Natural killer cell treated with Interleukin-12 subunit alpha and Interleukin-12 subunit beta and Interleukin-15 and Interleukin-18, amount 100 ng/mL, for 72 hours (primary cell): ENCODE data around the gene PCARE. TPM values are rescaled to one million over a fixed set of nuclear protein-coding genes. Genes with fewer than 3 reads are reported as not detected.

Source experiments
- ATAC-seq, 2 donors: fragments of 150-1000 bp; cut with Tn5 transposase in 1 of 2; sonication (Bioruptor Pico), chemical (Tn5 transposase) in 1 of 2; 2 replicates each; pipeline ENCODE4 v1.10.0; 2021
- DNase-seq: peaks from one replicate; pipeline ENCODE4 v3.0.0; 2022; ENCODE audit warnings: low spot score
- H3K27ac Mint-ChIP-seq, 2 donors: 1 replicate in 1 of 2; 2 replicates in 1 of 2; pipeline ENCODE4 v1.8.0; 2022; ENCODE audit warnings: mixed read lengths in 2 of 2, mild to moderate bottlenecking in 1 of 2, moderate library complexity in 1 of 2
- H3K27me3 Mint-ChIP-seq, 2 donors: 1 replicate in 1 of 2; 2 replicates in 1 of 2; pipeline ENCODE4 v1.8.0; 2022; ENCODE audit warnings: mixed read lengths in 2 of 2
- H3K36me3 Mint-ChIP-seq: one replicate; pipeline ENCODE4 v1.8.0; 2022; ENCODE audit warnings: mixed read lengths
- H3K4me1 Mint-ChIP-seq, 2 donors: 1 replicate in 1 of 2; 2 replicates in 1 of 2; pipeline ENCODE4 v1.8.0; 2022; ENCODE audit warnings: low read depth in 2 of 2, mixed read lengths in 2 of 2, mild to moderate bottlenecking in 1 of 2
- H3K4me3 Mint-ChIP-seq: one replicate; pipeline ENCODE4 v1.8.0; 2022; ENCODE audit warnings: mixed read lengths
- H3K9me3 Mint-ChIP-seq: 2 replicates; pipeline ENCODE4 v1.8.0; 2022; ENCODE audit warnings: mixed read lengths
- total RNA-seq, 2 donors: library from RNA; stranded (reverse); gene quantifications; one replicate each; pipeline ENCODE4 v1.2.3, GENCODE V29; 2022

The PCARE gene
- total RNA-seq: not detected

DNA sequence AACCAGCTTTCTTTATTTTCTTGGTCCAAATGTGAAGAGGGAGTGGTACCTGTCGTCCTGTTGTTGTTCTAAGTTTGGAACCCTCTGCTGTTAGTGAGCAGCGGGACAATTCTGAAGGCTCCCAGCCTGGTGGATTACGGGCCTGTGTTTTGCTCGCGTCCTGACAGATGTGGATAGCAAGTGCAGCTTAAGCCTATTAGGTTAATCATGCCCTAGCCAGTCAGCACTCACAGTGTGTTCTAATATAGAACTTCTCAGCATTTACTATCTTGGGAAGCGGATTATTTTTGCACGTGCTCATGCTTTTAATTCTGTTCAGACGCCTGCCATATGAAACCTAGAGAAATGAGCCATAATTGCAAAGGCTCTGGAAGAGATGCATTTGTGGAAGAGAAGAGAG lies at the start of gene PCARE:
TSS of gene PCARE (minus strand) at position 113 of the 400 bp plus-strand sequence. CDS start 262 bp downstream, outside the sequence.
- Mint-ChIP-seq H3K27ac (no peak within 1 kb of the TSS), H3K4me1 (no peaks in the 10 kb centered on the region), H3K36me3 (no peaks in the 10 kb centered on the region), H3K9me3 (no peaks in the 10 kb centered on the region), H3K4me3 (no peak within 1 kb of the TSS), H3K27me3 (no peaks in the 10 kb centered on the region)
- no peak for DNase-seq
- ATAC-seq: no peak

DNA sequence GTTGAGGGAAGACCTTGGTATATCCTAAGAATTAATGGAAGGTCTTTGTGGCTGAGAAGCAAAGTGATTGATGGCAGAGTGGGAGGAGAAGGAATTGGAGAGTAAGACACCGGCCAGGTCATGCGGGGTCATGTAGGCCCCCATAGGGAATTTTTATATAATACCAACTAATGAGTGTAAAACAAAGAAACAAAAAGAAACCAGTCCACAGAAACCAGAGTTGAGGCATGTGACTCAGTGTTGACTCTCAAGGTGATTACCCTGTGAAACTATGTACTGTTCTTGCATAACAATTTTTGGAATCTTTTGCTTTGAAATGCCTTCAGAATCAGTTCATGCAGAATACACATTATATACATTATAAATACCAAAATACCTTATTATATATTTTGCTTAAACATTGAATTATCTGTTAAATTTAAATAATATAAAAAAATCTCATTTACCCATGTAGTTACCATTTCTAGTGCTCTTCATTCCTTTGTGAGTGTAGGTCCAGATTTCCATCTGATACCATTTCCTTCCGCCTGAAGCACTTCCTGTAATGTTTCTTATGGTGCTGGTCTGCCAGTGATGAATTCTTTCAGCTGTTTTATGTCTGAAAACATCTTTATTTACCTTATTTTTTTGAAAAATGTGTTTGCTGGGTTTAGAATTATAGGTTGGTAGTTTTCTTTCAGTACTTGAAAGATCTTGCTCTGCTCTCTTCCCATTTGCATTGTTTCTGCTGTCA lies 49.5 kb upstream of the PCARE start:
- H3K4me3 Mint-ChIP-seq: no peak overlapping the region
- no peak for DNase-seq
- H3K27ac Mint-ChIP-seq: peak overlapping the region in 1 of 2 donors; percentile 7
- ATAC-seq: peak in 1 of 2 donors; percentile 61
- H3K27me3 Mint-ChIP-seq: no peaks in the 10 kb centered on the region
- H3K36me3 Mint-ChIP-seq: peaks cover 30% of the 10 kb centered on the region
- peaks cover 7% of the 10 kb centered on the region for H3K9me3 Mint-ChIP-seq
- peaks cover 20 to 31% of the 10 kb centered on the region in 2 donors for H3K4me1 Mint-ChIP-seq

DNA sequence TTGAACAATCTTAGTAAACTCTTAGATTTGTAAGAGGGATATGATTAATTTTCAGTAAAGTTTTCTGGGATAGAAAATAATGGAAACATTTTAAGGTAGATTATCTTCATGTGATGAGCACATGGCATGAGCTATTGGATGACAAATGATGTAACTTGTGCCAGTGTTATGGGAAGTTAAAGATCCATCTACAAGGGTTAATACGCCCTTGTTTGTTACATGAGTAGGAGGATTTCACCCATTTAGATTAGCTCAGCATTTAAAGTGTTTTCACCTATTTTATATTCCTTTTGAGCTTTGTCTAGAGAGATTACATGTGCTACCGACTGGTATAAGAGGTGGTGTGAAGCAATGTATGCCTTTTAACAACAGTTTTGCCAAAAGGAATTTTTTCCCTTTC lies 46.5 kb upstream of the PCARE start:
- Mint-ChIP-seq H3K27me3 (no peaks in the 10 kb centered on the region), H3K4me1 (peaks cover 29 to 47% of the 10 kb centered on the region in 2 donors), H3K9me3 (peaks cover 7% of the 10 kb centered on the region), H3K27ac (no peak overlapping the region), H3K36me3 (peaks cover 29% of the 10 kb centered on the region), H3K4me3 (no peak overlapping the region)
- DNase-seq: no peak
- no peak for ATAC-seq

DNA sequence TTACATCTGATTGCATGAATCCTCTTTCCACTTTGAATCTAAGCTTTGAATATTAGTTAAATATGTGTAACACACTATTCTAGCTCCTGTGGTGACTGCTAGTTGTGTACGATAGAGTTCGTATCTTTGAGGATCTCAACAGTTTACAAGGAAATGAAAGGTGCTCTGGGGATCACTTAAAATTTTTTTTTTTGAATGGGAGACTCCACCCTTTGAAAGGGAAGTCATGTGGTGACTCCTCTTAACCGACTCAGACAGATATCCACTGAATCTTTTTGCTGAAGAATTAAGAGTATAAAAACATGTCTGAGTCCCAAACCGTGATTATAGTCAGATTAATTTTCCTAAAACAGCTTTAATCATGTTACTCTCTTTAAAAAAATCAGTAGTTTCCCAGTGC lies 44.9 kb upstream of the PCARE start:
- DNase-seq (no peak), ATAC-seq (no peak)
- H3K27ac Mint-ChIP-seq: peak overlapping the region in 1 of 2 donors; percentile 27
- peaks cover 5% of the 10 kb centered on the region for H3K9me3 Mint-ChIP-seq
- peaks cover 29 to 54% of the 10 kb centered on the region in 2 donors for H3K4me1 Mint-ChIP-seq
- peaks cover 13% of the 10 kb centered on the region for H3K36me3 Mint-ChIP-seq
- H3K4me3 Mint-ChIP-seq: no peak overlapping the region
- H3K27me3 Mint-ChIP-seq: no peaks in the 10 kb centered on the region

- no peak for DNase-seq
- Mint-ChIP-seq H3K9me3 (no peaks in the 10 kb centered on the region), H3K27me3 (no peaks in the 10 kb centered on the region), H3K4me3 (peak overlapping the region; percentile 98), H3K27ac (peak overlapping the region; percentile 94 to 97), H3K4me1 (peaks cover 27 to 48% of the 10 kb centered on the region in 2 donors), H3K36me3 (no peaks in the 10 kb centered on the region)
- ATAC-seq: no peak
Observed at GRCh38 chr2:29117636-29118303, 43.4 kb upstream of the PCARE start.

DNA sequence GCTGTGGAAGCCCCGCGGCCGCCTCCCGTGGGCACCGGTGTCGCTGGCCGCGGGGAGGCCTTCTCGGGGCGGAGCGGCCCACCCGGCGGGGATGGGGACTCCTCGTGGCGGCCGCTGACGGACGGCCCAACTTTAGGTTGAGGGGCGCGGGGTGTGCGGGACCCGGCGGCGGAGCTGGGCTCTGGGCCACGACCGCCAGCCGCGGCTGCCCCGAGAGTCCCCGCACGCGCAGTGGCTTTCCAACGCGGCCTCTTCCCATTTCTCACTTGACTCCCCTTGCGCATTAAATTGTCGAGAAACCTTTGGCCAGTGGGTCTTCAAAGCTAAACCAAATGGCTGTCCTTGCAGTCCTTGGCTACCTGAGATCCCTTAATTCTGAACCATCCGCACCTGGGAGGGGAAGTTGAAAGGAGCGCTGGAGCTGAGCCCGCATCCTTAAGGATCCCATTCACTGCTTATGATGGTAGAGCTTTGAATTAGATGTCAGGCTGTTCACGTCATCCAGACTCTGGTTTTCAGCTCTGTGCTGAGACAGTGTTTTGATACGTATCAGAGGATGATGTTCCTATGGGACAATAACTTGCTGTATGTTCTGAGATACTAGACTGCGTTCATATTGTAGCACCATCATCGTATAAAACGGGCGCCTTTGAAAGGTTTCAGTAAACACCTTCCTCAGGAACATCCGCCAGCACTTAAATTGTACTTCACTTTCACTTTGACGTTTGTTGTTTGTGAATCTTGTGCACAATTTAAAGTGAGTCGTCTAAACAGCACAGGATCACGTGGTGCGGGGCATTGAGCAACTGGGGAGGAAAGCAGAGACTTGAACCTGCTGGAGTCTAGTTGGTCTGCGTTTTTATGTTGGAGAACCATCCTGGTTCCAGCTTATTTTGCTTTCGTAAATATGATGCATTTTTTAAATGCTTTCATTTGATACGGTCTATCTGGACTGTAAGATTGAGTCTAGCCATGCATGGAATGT lies 41.8 kb upstream of the PCARE start:
- H3K27ac Mint-ChIP-seq: peak overlapping the region; percentile 94 to 97
- H3K4me1 Mint-ChIP-seq: peaks cover 27 to 48% of the 10 kb centered on the region in 2 donors
- DNase-seq (peak; percentile 87), ATAC-seq (peak; percentile 69 to 77)
- no peaks in the 10 kb centered on the region for H3K27me3 Mint-ChIP-seq
- H3K36me3 Mint-ChIP-seq: no peaks in the 10 kb centered on the region
- peak overlapping the region; percentile 98 for H3K4me3 Mint-ChIP-seq
- no peaks in the 10 kb centered on the region for H3K9me3 Mint-ChIP-seq

DNA sequence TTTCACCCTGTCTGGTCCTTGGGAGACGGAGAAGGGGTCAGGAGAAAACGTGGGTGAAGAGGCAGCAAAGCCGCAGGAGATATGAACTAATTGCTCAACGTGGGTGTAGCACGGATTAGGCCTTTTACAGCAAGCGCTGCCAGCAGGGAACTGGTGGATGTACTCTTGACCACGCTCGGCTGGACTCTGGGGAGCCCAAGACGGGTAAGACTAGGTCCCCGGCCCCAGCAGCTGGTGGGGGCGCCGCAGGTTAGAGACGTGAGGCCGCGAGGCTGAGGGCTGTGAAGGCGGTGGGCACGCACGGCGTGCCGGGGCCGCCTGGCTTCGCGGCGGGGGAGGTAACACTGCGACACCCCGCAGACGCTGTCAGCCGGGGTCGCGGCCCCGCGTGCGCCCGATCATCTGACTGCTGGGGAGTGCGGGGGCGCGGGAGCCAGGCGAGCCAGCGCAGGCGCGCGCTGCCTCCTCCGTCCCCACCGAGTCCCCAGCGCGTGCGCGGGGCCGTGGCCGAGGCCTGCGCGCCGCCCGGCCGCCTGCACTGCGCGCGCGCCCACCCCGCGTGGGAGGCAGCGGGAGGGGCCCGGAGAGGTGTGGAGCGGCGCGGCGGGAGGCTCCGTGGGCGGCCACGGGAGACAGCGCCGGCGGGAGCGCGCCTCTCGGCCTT lies 40.8 kb upstream of the PCARE start, which contains the start of gene CLIP4:
TSS of gene CLIP4 (plus strand) at position 470 of the 664 bp plus-strand sequence. CDS start 5,974 bp downstream, outside the sequence.
- Mint-ChIP-seq H3K9me3 (no peaks in the 10 kb centered on the region), H3K27me3 (peaks cover 3 to 5% of the 10 kb centered on the region in 2 donors), H3K36me3 (no peaks in the 10 kb centered on the region), H3K4me3 (peak within 1 kb of the TSS; percentile 98), H3K27ac (peak within 1 kb of the TSS; percentile 95 to 97), H3K4me1 (peaks cover 27 to 45% of the 10 kb centered on the region in 2 donors)
- DNase-seq: peak; percentile 90
- ATAC-seq: peak; percentile 89 to 95

DNA sequence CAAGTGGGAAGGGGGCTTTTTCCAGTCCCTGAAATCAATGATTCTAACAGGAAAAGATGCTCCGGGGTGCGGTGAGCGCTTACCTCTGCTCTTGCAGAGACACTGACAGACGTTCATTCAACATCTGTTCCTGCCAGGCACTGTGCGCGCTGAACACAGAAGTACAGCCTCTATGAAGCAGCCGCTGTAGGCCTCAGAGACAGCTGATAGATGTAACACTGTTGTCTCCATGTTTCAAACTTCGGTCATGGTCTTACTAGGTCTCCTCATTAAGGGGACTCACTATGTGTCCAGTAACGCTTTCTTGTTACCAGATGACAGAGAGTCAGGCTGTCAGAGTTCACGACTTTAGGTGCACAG lies 40.2 kb upstream of the PCARE start:
- H3K36me3 Mint-ChIP-seq: no peaks in the 10 kb centered on the region
- no peak for ATAC-seq
- H3K9me3 Mint-ChIP-seq: no peaks in the 10 kb centered on the region
- DNase-seq: no peak
- peak overlapping the region; percentile 95 for H3K4me3 Mint-ChIP-seq
- H3K27me3 Mint-ChIP-seq: peaks cover 3 to 6% of the 10 kb centered on the region in 2 donors
- H3K4me1 Mint-ChIP-seq: peaks cover 27 to 40% of the 10 kb centered on the region in 2 donors
- H3K27ac Mint-ChIP-seq: peak overlapping the region; percentile 95 to 97

DNA sequence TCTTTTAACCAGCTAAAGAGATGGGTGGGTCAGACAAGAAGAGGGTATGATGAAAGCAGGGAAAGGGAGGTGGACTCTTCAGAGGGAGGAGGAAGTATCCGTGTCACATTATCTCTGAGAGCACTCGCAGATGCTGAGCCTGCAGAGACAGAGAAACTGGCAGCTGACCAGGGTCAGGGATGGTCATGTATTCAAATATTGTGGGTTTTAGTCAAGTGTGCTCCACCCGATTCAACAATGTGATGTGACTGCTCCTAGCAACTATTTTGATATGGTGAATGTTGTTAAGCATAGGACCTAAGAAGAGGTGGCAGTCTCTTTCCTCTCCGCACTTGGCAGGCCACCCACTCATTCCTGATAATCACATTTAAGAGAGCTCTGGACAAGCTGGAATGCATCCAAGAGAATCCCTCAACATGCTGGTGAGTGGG lies 39.6 kb upstream of the PCARE start:
- peaks cover 27 to 33% of the 10 kb centered on the region in 2 donors for H3K4me1 Mint-ChIP-seq
- peak overlapping the region; percentile 95 to 97 for H3K27ac Mint-ChIP-seq
- H3K36me3 Mint-ChIP-seq: no peaks in the 10 kb centered on the region
- DNase-seq: no peak
- ATAC-seq: no peak
- H3K9me3 Mint-ChIP-seq: no peaks in the 10 kb centered on the region
- peaks cover 3 to 6% of the 10 kb centered on the region in 2 donors for H3K27me3 Mint-ChIP-seq
- H3K4me3 Mint-ChIP-seq: peak overlapping the region; percentile 95

GRCh38 chr2:29113027-29113686 lies 38.8 kb upstream of the PCARE start:
- DNase-seq (no peak), ATAC-seq (no peak)
- H3K36me3 Mint-ChIP-seq: no peaks in the 10 kb centered on the region
- peaks cover 3 to 6% of the 10 kb centered on the region in 2 donors for H3K27me3 Mint-ChIP-seq
- H3K27ac Mint-ChIP-seq: peak overlapping the region in 1 of 2 donors; percentile 95
- no peaks in the 10 kb centered on the region for H3K9me3 Mint-ChIP-seq
- peaks cover 27 to 33% of the 10 kb centered on the region in 2 donors for H3K4me1 Mint-ChIP-seq
- peak overlapping the region; percentile 95 for H3K4me3 Mint-ChIP-seq

DNA sequence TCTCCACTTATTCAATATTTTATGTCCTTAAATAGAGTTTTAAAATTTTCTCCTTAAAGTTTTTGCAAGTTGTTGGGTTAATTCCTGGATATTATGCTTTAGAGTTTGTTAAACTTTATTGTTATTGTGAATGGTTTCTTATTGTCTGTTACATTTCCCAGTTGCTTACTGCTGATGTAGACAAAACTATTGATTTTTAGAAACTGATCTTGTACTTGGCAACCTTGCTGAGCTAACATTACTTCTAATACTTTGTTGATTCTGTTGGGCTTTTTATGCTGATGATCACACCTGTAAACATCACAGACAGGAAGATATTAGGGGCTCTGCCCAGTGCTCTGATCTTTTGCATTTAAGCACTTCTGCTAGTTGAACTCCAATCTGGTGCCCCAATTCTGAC lies 38.1 kb upstream of the PCARE start:
- no peak for ATAC-seq
- no peak overlapping the region for H3K27ac Mint-ChIP-seq
- H3K27me3 Mint-ChIP-seq: peaks cover 3 to 6% of the 10 kb centered on the region in 2 donors

GRCh38 chr2:29110916-29111535 lies 36.7 kb upstream of the PCARE start:
- H3K36me3 Mint-ChIP-seq: no peaks in the 10 kb centered on the region

More for the DNA sequence above, 38.1 kb upstream of the PCARE start:
- Mint-ChIP-seq H3K4me1 (peaks cover 24 to 27% of the 10 kb centered on the region in 2 donors), H3K9me3 (no peaks in the 10 kb centered on the region), H3K4me3 (no peak overlapping the region), H3K36me3 (no peaks in the 10 kb centered on the region)
- DNase-seq: no peak

More at GRCh38 chr2:29110916-29111535, 36.7 kb upstream of the PCARE start:
- Mint-ChIP-seq H3K9me3 (no peaks in the 10 kb centered on the region), H3K4me1 (peaks cover 13 to 14% of the 10 kb centered on the region in 2 donors), H3K27me3 (peaks cover 3 to 6% of the 10 kb centered on the region in 2 donors), H3K27ac (no peak overlapping the region), H3K4me3 (no peak overlapping the region)
- DNase-seq (no peak), ATAC-seq (no peak)
